K562 (cell line): ENCODE data around the gene CFAP20. TPM values are rescaled to one million over a fixed set of nuclear protein-coding genes. Genes with fewer than 3 reads are reported as not detected.

Experiments used
- ARHGAP35 ChIP-seq: fragments of 450-650 bp; IDR thresholded peaks from 2 replicates; pipeline ENCODE4 v1.6.1; 2018; ENCODE audit not compliant: partially characterized antibody
- CBX3 ChIP-seq, 2 experiments: IDR thresholded peaks; 1 replicate in 1 of 2; 2 replicates in 1 of 2; pipeline ENCODE4 v1.6.1; 2012; ENCODE audit warnings: inconsistent platforms in 2 of 2, low read length in 2 of 2, borderline replicate concordance in 1 of 2, control low read depth in 1 of 2
- CREM ChIP-seq: IDR thresholded peaks from 2 replicates; pipeline ENCODE4 v1.6.1; 2014; ENCODE audit warnings: antibody characterized with exemption, low read depth
- ELF1 ChIP-seq: fragments of 200-800 bp; sonication (Bioruptor generic); IDR thresholded peaks from 2 replicates; pipeline ENCODE4 v1.6.1; 2016; ENCODE audit warnings: missing genetic modification characterization, missing compliant biosample characterization
- ETV6 ChIP-seq, 3 experiments: fragments of 150-350 bp in 1 of 3; sonication (generic) in 1 of 3; formaldehyde crosslinking in 1 of 3; IDR thresholded peaks; 2 replicates each; pipeline versions ENCODE4 v1.6.1 to v1.8.0; 2014 to 2022; ENCODE audit warnings: borderline replicate concordance in 2 of 3, low read depth in 2 of 3, antibody characterized with exemption in 1 of 3, low read length in 1 of 3, mild to moderate bottlenecking in 1 of 3, missing genetic modification reagents in 1 of 3
- HDAC6 ChIP-seq: IDR thresholded peaks from 2 replicates; pipeline ENCODE4 v1.6.1; 2012; ENCODE audit warnings: low read depth, mild to moderate bottlenecking, control low read depth, inconsistent platforms, low read length, moderate library complexity
- HMG20B ChIP-seq: fragments of 250-450 bp; sonication (Bioruptor Pico); IDR thresholded peaks from 2 replicates; pipeline ENCODE4 v1.5.0; 2021; ENCODE audit warnings: mild to moderate bottlenecking
- HNRNPK ChIP-seq: fragments of 200-400 bp; formaldehyde crosslinking; IDR thresholded peaks from one replicate; pipeline ENCODE4 v1.6.1; 2018; ENCODE audit warnings: mild to moderate bottlenecking, low read depth, low read length; ENCODE audit not compliant: poor library complexity, severe bottlenecking
- HNRNPL ChIP-seq: fragments of 200-400 bp; formaldehyde crosslinking; IDR thresholded peaks from 2 replicates; pipeline ENCODE4 v1.6.1; 2017; ENCODE audit warnings: low read depth, mild to moderate bottlenecking, low read length
- KLF1 ChIP-seq: fragments of 450-650 bp; IDR thresholded peaks from 2 replicates; pipeline ENCODE4 v1.6.1; 2016; ENCODE audit warnings: missing genetic modification characterization, missing compliant biosample characterization
- MCM2 ChIP-seq: fragments of 450-650 bp; IDR thresholded peaks from 2 replicates; pipeline ENCODE4 v1.6.1; 2017; ENCODE audit warnings: low read depth, mild to moderate bottlenecking
- MECOM ChIP-seq: fragments of 250-450 bp; sonication (Bioruptor Pico); IDR thresholded peaks from 2 replicates; pipeline ENCODE4 v1.8.0; 2022; ENCODE audit warnings: inconsistent platforms
- MEF2D ChIP-seq: conservative IDR thresholded peaks from 2 replicates; pipeline ENCODE4 v1.6.1; 2016; ENCODE audit warnings: low read depth, missing genetic modification characterization, missing compliant biosample characterization
- RREB1 ChIP-seq: fragments of 250-450 bp; sonication (Bioruptor Pico); IDR thresholded peaks from 2 replicates; pipeline ENCODE4 v1.4.0; 2020
- SIRT6 ChIP-seq: IDR thresholded peaks from one replicate; pipeline ENCODE4 v1.6.1; 2012; ENCODE audit warnings: low read depth, mild to moderate bottlenecking, control low read depth, inconsistent platforms, low read length, moderate library complexity
- TAF9B ChIP-seq: fragments of 450-650 bp; IDR thresholded peaks from 2 replicates; pipeline ENCODE4 v1.6.1; 2018; ENCODE audit warnings: mild to moderate bottlenecking; ENCODE audit not compliant: partially characterized antibody
- THRB ChIP-seq: fragments of 450-650 bp; formaldehyde crosslinking; conservative IDR thresholded peaks from 2 replicates; pipeline ENCODE4 v1.4.0; 2022; ENCODE audit warnings: mild to moderate bottlenecking, missing genetic modification characterization
- TSC22D4 ChIP-seq: fragments of 450-650 bp; IDR thresholded peaks from 2 replicates; pipeline ENCODE4 v1.6.1; 2016; ENCODE audit warnings: missing genetic modification characterization, missing biosample characterization, control low read depth
- ZNF121 ChIP-seq: sonication (generic); formaldehyde crosslinking; conservative IDR thresholded peaks from 2 replicates; pipeline ENCODE4 v1.8.0; 2022; ENCODE audit warnings: missing genetic modification reagents
- polyA plus RNA-seq, 8 experiments: library from polyadenylated mRNA; depleted of rRNA in 4 of 8; stranded (reverse) in 5 of 8; unstranded in 3 of 8; fragments of >200 nt; fragmentation: Nextera tagmentation in 2 of 8; fragmentation: Illumina TruSeq in 1 of 8; extraction: Ambion mirVana in 2 of 8; extraction: Trizol in 1 of 8; gene quantifications; 2 replicates each; pipeline versions ENCODE4 v1.2.1 to v1.2.3, GENCODE V29; 2011 to 2014; ENCODE audit warnings: inconsistent platforms in 1 of 8, missing spikeins in 1 of 8
- total RNA-seq, 7 experiments: library from RNA; depleted of rRNA in 6 of 7; stranded (reverse); fragments of >200 nt in 6 of 7; fragmentation: Illumina TruSeq in 2 of 7; extraction: Trizol in 2 of 7; gene quantifications; 2 replicates each; pipeline versions ENCODE4 v1.2.1 to v1.2.3, GENCODE V29; 2011 to 2021; ENCODE audit warnings: low replicate concordance in 1 of 7
- TF ChIP-seq, protein P1 (sequence below): sonication (generic); formaldehyde crosslinking; IDR thresholded peaks from 2 replicates; pipeline ENCODE4 v1.8.0; 2022; ENCODE audit warnings: missing genetic modification reagents, mild to moderate bottlenecking, borderline replicate concordance

Gene CFAP20
- total and polyA plus RNA-seq, 9 of the 15 experiments (the other 6 are each of a cell fraction or from before 2014, with no cell fraction given), result 20.5 to 90.5 (median 75.3) TPM

DNA sequence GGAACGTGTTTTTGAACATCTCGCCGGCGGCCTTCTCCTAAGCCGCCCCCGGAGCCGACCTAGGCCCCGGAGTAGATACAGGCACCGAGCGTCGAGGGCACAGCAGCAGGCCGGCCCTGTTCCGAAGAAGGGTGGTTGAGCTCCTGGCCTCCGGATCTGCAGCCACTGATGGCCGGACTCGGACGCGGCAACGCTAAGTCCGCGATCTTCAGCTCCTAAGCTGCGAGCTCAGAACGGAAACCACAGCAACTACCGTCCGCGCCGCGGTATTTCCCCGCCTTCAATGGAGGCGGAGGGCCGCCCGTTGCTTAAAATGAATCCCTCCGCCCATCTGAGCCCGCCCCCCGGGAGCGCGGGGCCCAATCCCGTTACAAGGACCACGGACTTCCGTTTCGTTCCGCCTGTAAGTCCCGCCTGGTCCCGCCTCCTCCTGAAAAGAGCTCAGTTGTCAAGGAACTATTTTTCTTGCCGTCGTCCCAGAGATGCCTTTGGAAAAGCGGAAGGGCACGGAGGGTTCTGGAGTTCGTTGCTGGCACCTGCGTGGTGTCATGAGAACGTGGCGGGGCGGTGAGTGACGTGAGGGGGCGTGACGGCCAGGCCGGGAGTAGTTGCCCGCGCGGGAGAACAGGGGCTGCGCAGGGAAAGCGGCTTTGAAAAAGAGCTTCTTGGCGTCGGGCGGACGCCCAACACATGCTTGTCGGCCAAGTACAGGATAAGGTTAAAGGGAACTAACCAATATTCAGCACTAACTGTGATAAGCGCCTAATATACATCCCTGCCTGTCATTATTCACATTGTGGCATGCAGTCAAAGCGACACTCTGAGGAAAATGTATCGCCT lies at the start of gene CFAP20 (continued):
- TF ChIP-seq ELF1 (tag) (peak; percentile 90), HNRNPK (no peak), ZNF121 (CRISPR knock-in tag) (no peak), CBX3 (IDR thresholded peaks at IDR 0.05; ENCODE audit: borderline replicate concordance in 1 of 2, low read length in 2 of 2) (peak in 1 of 2 experiments; percentile 80; a peak in 1 of 3 replicates), HNRNPL (peak; percentile 70; the same call in 1 of the 2 replicates), CREM (peak; percentile 97), SIRT6 (no peak), MCM2 (no peak), TSC22D4 (no peak), KLF1 (tag) (peak; percentile 82), HDAC6 (no peak), ARHGAP35 (no peak), RREB1 (CRISPR knock-in tag) (peak; percentile 55; the same call in 1 of the 2 replicates), THRB (CRISPR knock-in tag) (no peak), TAF9B (peak; percentile 92), HMG20B (CRISPR knock-in tag) (no peak), MECOM (CRISPR knock-in tag) (0 out of 2 replicates have a peak, but pooled peaks have one; percentile 43), ETV6 (IDR thresholded peaks at IDR 0.05; ENCODE audit: borderline replicate concordance in 1 of 2, low read depth in 2 of 2, low read length in 1 of 2) (no peak), ETV6 (CRISPR knock-in tag; IDR thresholded peaks at IDR 0.05; ENCODE audit: borderline replicate concordance) (no peak), MEF2D (tag) (peak; percentile 58; the same call in 1 of the 2 replicates)
- TF ChIP-seq, protein P1, sequence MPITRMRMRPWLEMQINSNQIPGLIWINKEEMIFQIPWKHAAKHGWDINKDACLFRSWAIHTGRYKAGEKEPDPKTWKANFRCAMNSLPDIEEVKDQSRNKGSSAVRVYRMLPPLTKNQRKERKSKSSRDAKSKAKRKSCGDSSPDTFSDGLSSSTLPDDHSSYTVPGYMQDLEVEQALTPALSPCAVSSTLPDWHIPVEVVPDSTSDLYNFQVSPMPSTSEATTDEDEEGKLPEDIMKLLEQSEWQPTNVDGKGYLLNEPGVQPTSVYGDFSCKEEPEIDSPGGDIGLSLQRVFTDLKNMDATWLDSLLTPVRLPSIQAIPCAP (CRISPR knock-in tag), result no peak
